VCaP (cell line): ENCODE measurements around the gene BHLHE40.
A peak's percentile ranks its signal among the peaks of the same experiment; 100 is the strongest.

Experiments
- H3K27ac ChIP-seq: fragments of 450-650 bp; 2 replicates; pipeline ENCODE4 v1.5.1; 2017
- CTCF ChIP-seq: fragments of 450-650 bp; conservative IDR thresholded peaks from 2 replicates; pipeline ENCODE4 v1.5.1; 2017; ENCODE audit warnings: mild to moderate bottlenecking, moderate library complexity

The BHLHE40 gene

GRCh38 chr3:4981665-4982494 is 2.6 kb downstream of the BHLHE40 start:
- H3K27ac ChIP-seq: peak overlapping the region; percentile 99
- TF ChIP-seq CTCF: peak; percentile 60

- peak overlapping the region; percentile 99; the same call in 1 of the 2 replicates for H3K27ac ChIP-seq
- no peak for TF ChIP-seq CTCF
Observed at GRCh38 chr3:4982773-4983738, 3.8 kb downstream of the BHLHE40 start.

GRCh38 chr3:4983739-4984510 is 4.7 kb downstream of the BHLHE40 start:
- H3K27ac ChIP-seq: peak overlapping the region; percentile 19; the same call in 1 of the 2 replicates
- no peak for TF ChIP-seq CTCF

GRCh38 chr3:4984511-4984864 is 5.3 kb downstream of the BHLHE40 start:
- H3K27ac ChIP-seq: peak overlapping the region; percentile 19; the same call in 1 of the 2 replicates
- no peak for TF ChIP-seq CTCF

- TF ChIP-seq CTCF: no peak
- H3K27ac ChIP-seq: no peak overlapping the region; the same call in 1 of the 2 replicates
Observed at GRCh38 chr3:4985330-4986174, 6.3 kb downstream of the BHLHE40 start.

- peak overlapping the region; percentile 69 for H3K27ac ChIP-seq
- TF ChIP-seq CTCF: no peak
Observed at GRCh38 chr3:4986175-4986781, 7.0 kb downstream of the BHLHE40 start.
